HG03108 (cell line): ENCODE measurements around the gene STBD1.
"Not testable (repeated sequence)": the region's sequence is repeated elsewhere in the genome, so short reads cannot be mapped to it uniquely, and the experiment has no call there.

Source experiments
- ATAC-seq: cut with Tn5 transposase; IDR thresholded peaks from one replicate; pipeline ENCODE4 v1.9.1; 2021; ENCODE audit warnings: moderate library complexity; ENCODE audit not compliant: unreplicated experiment

Gene STBD1

DNA sequence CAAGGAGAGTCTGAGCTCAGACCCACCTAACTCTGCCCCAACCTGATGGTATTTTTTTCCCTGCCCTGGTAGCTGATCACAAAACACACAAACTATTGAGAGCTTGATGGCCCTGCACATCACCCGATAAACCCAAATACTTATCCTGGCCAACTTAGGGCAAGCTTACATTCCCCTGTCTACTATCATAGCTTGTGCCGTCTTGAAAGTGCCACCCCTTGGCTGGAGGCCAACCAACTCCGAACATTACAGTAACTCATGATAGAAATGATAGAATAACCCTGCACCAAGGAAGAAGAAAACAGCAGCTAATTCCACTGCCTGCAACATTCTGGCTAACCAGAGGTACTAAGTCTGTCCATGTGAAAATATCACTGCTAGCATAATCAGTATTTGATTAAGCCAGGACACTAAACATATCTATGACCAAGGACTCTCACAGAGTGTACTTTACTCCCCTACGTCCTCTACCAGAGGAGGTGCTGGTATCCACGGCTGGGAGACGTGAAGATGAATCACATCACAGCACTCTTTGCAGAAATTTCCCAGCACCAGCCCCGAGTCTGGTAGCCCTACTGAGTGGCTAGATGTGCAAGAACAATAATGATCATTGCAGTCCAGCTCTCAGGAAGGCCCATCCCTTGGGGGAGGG is 8.9 kb downstream of the STBD1 start:
- no peak for ATAC-seq

DNA sequence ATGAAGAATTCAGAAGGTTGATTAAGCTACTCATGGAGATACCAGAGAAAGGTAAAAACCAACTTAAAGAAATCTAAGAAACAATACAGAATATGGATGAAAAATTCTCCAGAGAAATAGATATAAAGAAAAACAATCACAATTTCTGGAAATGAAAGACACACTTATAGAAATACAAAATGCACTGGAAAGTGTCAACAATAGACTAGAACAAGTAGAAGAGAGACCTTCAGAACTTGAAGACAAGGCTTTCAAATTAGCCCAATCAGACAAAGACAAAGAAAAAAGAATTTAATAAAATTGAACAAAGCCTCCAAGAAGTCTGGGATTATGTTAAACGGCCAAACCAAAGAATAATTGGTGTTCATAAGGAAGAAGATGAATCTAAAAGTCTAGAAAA is 9.6 kb downstream of the STBD1 start:
- no peak for ATAC-seq

DNA sequence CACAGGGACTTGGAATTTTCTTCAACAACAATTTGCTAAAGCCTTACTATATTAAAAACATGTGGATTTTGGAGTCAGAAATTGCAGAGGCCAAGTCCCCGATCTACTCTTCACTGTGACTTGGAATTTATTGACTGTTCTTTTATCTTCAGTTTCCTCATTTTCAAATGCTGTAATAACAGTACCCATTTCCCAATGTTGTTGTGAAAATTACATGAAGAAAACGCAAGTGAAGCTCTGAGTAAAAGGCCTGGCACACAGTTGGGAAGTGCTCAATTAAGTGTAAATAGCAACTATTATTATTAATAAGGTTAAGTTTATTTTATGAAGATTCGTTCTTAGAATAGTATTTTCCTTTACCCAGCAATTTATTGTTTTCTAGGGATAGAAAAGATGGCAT is 15.7 kb downstream of the STBD1 start:
- ATAC-seq = no peak

DNA sequence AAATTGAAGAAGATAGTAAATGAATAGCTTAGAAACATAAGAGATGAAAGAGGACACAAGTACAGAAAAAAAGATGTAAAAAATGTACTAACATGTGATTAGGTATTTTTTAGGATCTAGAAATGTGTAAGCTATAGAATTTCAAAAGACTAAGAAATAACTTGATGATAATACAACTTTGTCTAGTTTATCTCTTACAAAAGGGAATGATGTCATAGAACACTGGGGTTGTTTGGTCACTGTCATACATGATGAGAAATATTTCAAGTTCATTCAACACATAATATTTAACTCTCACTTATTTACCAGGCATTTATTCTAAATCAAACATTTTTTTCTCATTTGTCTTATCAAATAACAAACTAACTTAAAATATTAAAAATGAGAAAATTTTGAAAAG is 18.5 kb downstream of the STBD1 start:
- no peak for ATAC-seq

DNA sequence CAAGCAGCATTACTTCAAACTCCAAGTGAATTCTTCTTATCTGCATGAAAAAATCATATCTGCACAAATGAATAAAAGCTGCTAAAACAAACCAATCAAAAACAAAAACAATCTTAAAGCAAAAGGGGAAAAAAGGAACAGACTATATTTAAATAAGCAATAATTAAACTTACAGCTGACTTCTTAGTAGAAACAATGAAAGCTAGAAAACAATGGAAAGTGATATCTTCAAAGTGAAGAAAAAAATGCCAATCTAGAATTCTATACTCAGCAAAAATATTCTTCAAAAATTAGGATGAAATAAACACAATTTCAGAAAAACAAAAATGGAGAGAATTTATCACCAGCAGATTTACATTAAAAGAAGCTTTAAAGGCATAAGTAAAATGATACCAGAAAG is 20.0 kb downstream of the STBD1 start:
- no peak for ATAC-seq

DNA sequence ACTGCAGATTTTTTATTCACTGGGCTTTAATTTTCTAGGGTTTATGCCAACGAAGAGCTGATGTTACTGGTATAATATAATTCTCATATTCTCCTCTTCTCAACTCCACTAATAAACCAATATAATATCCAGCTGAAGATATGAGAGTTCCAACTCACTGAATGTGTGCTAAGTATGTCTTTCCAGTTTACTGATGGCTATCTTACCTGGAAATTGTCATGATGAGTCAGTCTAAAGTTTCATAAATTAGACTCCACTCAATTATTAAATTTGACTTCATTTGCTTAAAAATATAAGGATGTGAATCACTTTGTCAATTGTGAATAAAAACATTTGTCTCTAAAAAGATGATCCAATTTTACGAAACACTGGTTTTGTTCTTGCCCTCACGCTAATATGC is 28.4 kb downstream of the STBD1 start:
- ATAC-seq = no peak

DNA sequence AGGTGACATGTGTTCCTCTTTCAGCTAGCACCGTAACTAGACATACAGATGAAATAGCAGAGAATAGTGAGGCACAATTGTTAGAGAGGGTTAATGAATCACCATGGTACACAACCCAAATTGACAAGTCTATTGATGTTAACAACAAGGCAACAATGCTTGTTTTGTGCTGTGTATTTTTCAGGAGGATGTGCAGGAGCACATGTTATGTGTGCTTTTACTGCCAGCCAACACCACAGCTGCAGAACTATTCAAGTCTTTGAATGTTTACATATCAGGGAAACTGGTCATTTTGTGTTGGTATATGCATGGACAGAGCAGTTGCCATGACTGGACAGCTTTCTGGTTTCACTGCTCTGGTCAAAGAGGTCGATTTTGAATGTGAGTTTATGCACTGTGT is 32.8 kb downstream of the STBD1 start:
- ATAC-seq = no peak

DNA sequence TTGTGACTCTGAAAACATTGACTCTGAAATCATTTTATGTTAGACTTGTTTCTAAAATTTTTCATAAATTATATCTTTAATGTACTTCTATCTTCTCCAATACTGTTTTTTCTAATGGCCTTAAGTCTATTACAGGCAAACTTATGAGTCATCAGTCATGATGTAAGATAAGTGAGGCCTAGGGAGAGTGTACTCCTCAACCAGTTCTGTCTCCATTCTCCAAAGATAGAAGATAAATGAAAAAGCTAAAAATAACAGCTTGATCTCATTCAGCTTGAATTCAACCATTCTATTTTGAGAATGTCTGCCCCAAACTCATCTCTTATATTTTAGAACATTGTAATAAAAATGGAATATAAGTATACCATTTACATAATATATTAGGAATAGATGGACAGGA is 34.5 kb downstream of the STBD1 start:
- no peak for ATAC-seq

DNA sequence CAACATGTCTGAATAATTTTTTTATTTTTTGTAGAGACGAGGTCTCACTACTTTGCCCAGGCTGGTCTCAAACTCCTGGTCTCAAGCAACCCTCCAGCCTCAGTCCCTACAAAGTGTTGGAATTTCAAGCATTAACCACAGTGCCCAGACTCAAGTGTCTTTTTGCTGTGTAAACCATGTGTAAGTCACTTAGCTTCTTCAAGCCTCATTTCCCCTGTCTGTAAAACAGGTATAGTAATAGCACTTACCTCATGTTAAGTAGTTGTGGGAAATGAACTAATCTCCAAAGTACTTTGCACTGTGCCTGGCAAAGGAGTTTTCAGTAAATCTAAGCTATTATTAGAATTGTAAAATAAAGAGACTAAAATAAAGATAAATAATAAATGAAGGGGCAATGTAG is 35.7 kb downstream of the STBD1 start:
- no peak for ATAC-seq

DNA sequence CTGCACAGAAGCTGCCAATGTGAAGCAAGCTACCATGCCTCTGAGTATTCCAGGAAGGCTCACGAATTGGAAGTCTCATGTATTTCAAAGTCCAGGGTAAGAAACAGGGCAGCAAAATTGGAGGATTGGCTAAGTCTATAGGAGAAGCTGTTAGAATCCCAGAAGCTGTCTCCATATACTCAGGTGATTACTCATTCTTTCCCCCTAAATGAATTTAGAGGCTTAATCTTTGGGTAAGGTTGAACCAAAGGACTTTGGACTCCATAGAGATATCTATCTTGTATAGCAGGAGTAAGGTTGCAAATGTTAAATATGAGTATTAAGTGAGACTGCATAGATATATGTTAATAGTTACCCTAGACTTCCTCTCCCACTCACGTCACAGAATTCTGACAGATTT is 36.3 kb downstream of the STBD1 start:
- ATAC-seq = no peak

DNA sequence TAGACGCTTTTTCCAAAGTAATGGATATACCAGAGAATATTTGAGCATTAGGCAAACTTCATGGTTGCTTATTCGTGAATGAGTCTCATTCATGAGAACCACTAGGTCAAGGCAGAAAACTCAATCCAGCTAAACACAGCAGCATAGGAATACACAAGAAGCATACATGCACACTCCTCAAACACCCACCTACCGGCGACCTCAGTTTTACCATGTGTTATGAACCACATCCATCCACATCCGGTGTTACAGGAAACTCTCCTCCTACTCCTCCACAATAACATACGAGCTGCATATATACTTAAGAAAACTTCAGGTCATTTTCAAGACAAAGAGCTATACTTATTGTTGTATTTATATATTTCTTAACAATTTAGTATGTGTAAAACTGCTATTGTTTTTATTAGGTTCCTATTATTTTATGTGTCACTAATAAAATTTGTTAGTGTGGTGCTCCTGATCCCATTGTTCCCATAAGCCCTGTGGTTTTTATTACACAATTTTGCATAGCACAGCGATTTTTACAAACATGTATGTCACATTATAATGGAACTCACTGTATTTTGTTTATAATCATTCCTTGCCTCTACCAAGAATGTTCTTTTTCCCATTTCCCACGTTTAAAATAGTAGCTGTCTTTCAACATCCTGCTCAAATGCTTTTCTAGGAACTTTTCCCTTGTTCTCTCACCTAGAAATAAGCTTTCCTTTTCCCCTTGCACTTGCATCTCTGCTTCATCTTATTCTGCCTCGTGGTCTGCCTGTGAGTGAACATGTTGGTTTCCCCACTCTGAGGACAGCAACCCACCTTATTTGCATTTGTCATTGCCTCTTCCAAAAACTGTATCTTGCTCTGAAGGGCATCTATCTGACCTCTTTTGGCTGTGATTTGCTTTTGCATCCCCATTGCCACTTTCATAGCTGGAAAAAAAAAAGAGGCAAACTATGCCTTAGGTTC is 48.3 kb downstream of the STBD1 start:
- ATAC-seq = no peak

DNA sequence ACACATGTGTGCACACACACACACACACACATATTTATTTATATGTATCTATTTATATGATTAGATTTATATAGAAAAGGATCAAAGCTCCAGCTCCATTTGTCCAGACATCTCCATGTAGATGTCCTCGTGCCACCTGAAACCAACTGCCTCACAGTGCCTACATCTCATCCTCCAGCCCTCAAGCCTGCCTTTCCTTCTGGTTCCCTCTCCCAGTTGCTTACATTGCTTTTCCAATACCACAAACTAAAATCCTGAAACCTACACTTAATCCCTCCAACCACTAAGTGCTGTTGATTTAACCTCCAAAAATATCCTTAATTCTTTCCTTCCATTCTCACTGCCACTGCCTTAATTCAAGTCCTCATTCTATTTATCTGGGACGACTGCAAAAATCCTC is 51.4 kb downstream of the STBD1 start:
- ATAC-seq = no peak

DNA sequence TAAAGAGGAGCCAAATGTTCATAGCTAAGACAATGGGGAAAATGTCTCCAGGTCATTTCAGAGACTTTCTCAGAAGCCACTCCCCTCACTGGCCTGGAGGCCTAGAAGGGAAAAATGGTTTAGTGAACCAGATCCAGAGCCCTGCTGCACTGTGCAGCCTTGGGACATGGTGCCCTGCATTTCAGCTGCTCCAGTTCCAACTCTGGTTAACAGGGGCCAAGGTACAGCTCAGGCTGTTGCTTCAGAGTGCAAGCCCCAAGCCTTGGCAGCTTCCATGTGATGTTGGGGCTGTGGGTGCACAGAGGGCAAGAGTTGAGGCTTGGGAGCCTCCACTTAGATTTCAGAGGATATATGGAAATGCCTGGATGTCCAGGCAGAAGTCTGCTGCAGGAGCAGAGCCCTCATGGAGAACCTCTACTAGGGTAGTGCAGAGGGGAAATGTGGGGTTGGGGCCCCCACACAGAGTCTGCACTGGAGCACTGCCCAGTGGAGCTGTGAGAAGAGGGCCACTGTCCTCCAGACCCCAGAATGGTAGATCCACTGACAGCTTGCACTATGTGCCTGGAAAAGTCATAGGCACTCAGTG is 53.4 kb downstream of the STBD1 start:
- ATAC-seq = not testable (repeated sequence)
